ENCODE results near the gene CHRNA9. TPM values are rescaled to one million over a fixed set of nuclear protein-coding genes. Genes with fewer than 3 reads are reported as not detected.
A peak's percentile ranks its signal among the peaks of the same experiment; 100 is the strongest.

CHRNA9 gene
- total RNA-seq, 1 experiment from 2014 or later = 0.15 TPM

DNA sequence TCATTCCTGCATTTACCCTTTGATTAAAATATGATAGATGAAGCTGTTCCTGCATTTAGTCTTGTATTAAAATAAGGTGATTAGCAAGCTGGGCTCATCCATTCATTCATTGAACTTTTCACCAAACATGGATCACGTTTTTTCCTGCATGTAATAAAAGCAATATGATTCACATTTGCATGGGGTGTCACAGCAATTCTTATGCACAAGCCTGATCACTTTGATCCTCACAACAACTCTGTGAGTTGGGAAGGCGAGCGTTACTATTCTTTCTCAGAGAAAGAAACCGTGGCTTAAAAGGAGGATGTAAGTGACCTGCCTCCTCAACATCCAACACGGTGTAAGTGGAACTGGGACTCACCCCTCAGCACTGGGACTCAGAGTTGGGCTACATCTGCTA lies 20.0 kb downstream of the CHRNA9 start:
- H3K9me2 ChIP-seq (replicated peaks; ENCODE audit: insufficient read depth, low read length) = no peaks in the 10 kb centered on the region
- no peaks in the 10 kb centered on the region for H4K20me1 ChIP-seq (ENCODE audit: insufficient read depth, low read depth, low read length)
- no peak overlapping the region for H3K9ac ChIP-seq (ENCODE audit: low read length)
- no peaks in the 10 kb centered on the region for H3K9me3 ChIP-seq (ENCODE audit: low read length)
- no peaks in the 10 kb centered on the region for H3K36me3 ChIP-seq (ENCODE audit: insufficient read depth, low read length)
- H3K27me3 ChIP-seq (ENCODE audit: low read length) = no peaks in the 10 kb centered on the region
- H3K4me3 ChIP-seq (ENCODE audit: low read length) = no peak overlapping the region
- H3K79me2 ChIP-seq (ENCODE audit: low read length) = no peaks in the 10 kb centered on the region
- H3K27ac ChIP-seq (ENCODE audit: low read length) = no peak overlapping the region
- H3K4me2 ChIP-seq (ENCODE audit: low read depth, low read length, poor library complexity, severe bottlenecking) = no peak overlapping the region
- no peak for DNase-seq
- no peaks in the 10 kb centered on the region; the same call in 1 of the 2 replicates for H3K4me1 ChIP-seq (ENCODE audit: low read length)
- H2AFZ ChIP-seq (ENCODE audit: low read length) = no peak overlapping the region

- Histone ChIP-seq H3K4me1 (ENCODE audit: low read length) (no peaks in the 10 kb centered on the region), H3K27ac (ENCODE audit: low read length) (no peak overlapping the region), H2AFZ (ENCODE audit: low read length) (no peak overlapping the region), H3K9me2 (replicated peaks; ENCODE audit: insufficient read depth, low read length) (no peaks in the 10 kb centered on the region), H3K9ac (ENCODE audit: low read length) (no peak overlapping the region), H4K20me1 (ENCODE audit: insufficient read depth, low read depth, low read length) (no peaks in the 10 kb centered on the region), H3K4me2 (ENCODE audit: low read depth, low read length, poor library complexity, severe bottlenecking) (no peak overlapping the region), H3K4me3 (ENCODE audit: low read length) (no peak overlapping the region), H3K36me3 (ENCODE audit: insufficient read depth, low read length) (no peaks in the 10 kb centered on the region), H3K27me3 (ENCODE audit: low read length) (no peaks in the 10 kb centered on the region), H3K79me2 (ENCODE audit: low read length) (no peaks in the 10 kb centered on the region), H3K9me3 (ENCODE audit: low read length) (no peaks in the 10 kb centered on the region)
- DNase-seq = no peak
These were observed 22.6 kb downstream of the CHRNA9 start for GRCh38 chr4:40357738-40358137.

GRCh38 chr4:40361338-40361737 lies 26.2 kb downstream of the CHRNA9 start:
- Histone ChIP-seq H3K27me3 (ENCODE audit: low read length) (no peaks in the 10 kb centered on the region), H3K9ac (ENCODE audit: low read length) (no peak overlapping the region), H3K4me2 (ENCODE audit: low read depth, low read length, poor library complexity, severe bottlenecking) (no peak overlapping the region), H3K9me2 (replicated peaks; ENCODE audit: insufficient read depth, low read length) (no peaks in the 10 kb centered on the region), H3K27ac (ENCODE audit: low read length) (no peak overlapping the region), H3K9me3 (ENCODE audit: low read length) (no peaks in the 10 kb centered on the region), H3K79me2 (ENCODE audit: low read length) (no peaks in the 10 kb centered on the region), H2AFZ (ENCODE audit: low read length) (no peak overlapping the region), H3K4me3 (ENCODE audit: low read length) (no peak overlapping the region), H3K4me1 (ENCODE audit: low read length) (peaks cover 12% of the 10 kb centered on the region), H4K20me1 (ENCODE audit: insufficient read depth, low read depth, low read length) (no peaks in the 10 kb centered on the region), H3K36me3 (ENCODE audit: insufficient read depth, low read length) (no peaks in the 10 kb centered on the region)
- DNase-seq = no peak

- H3K4me3 ChIP-seq (ENCODE audit: low read length) = no peak overlapping the region
- no peaks in the 10 kb centered on the region for H3K36me3 ChIP-seq (ENCODE audit: insufficient read depth, low read length)
- H3K9me3 ChIP-seq (ENCODE audit: low read length) = no peaks in the 10 kb centered on the region
- H3K4me2 ChIP-seq (ENCODE audit: low read depth, low read length, poor library complexity, severe bottlenecking) = no peak overlapping the region
- H3K79me2 ChIP-seq (ENCODE audit: low read length) = no peaks in the 10 kb centered on the region
- H4K20me1 ChIP-seq (ENCODE audit: insufficient read depth, low read depth, low read length) = no peaks in the 10 kb centered on the region
- DNase-seq = no peak
- H2AFZ ChIP-seq (ENCODE audit: low read length) = no peak overlapping the region
- H3K9me2 ChIP-seq (replicated peaks; ENCODE audit: insufficient read depth, low read length) = no peaks in the 10 kb centered on the region
- no peak overlapping the region for H3K9ac ChIP-seq (ENCODE audit: low read length)
- no peak overlapping the region for H3K27ac ChIP-seq (ENCODE audit: low read length)
- H3K27me3 ChIP-seq (ENCODE audit: low read length) = no peaks in the 10 kb centered on the region
- H3K4me1 ChIP-seq (ENCODE audit: low read length) = peaks cover 14% of the 10 kb centered on the region
These were observed 28.3 kb downstream of the CHRNA9 start for GRCh38 chr4:40363382-40363920.

DNA sequence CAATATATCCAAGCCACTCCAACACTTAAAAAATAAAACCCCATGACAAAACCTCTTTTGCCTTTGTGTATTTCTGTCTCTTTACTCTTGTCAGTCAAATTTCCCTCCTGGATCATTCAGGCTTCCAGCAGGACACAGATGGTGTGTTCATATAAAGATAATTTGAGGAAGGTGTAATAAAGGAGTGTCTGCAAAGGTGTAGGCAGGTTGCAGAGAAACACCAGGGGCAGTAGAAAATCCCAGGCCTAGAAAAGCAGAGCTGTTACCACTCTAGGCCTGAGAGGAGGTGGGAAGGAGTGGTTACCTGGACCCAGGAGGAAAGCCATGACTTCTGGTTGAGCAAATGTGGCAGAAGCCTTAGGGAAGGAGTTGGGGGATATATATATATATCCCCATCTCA lies 28.8 kb downstream of the CHRNA9 start:
- Histone ChIP-seq H3K9me2 (replicated peaks; ENCODE audit: insufficient read depth, low read length) (no peaks in the 10 kb centered on the region), H3K79me2 (ENCODE audit: low read length) (no peaks in the 10 kb centered on the region), H3K4me3 (ENCODE audit: low read length) (no peak overlapping the region), H2AFZ (ENCODE audit: low read length) (no peak overlapping the region), H3K27ac (ENCODE audit: low read length) (no peak overlapping the region), H3K9ac (ENCODE audit: low read length) (no peak overlapping the region), H3K4me1 (ENCODE audit: low read length) (peaks cover 14% of the 10 kb centered on the region), H3K27me3 (ENCODE audit: low read length) (no peaks in the 10 kb centered on the region), H3K9me3 (ENCODE audit: low read length) (no peaks in the 10 kb centered on the region), H3K36me3 (ENCODE audit: insufficient read depth, low read length) (no peaks in the 10 kb centered on the region), H4K20me1 (ENCODE audit: insufficient read depth, low read depth, low read length) (no peaks in the 10 kb centered on the region), H3K4me2 (ENCODE audit: low read depth, low read length, poor library complexity, severe bottlenecking) (no peak overlapping the region)
- no peak for DNase-seq

DNA sequence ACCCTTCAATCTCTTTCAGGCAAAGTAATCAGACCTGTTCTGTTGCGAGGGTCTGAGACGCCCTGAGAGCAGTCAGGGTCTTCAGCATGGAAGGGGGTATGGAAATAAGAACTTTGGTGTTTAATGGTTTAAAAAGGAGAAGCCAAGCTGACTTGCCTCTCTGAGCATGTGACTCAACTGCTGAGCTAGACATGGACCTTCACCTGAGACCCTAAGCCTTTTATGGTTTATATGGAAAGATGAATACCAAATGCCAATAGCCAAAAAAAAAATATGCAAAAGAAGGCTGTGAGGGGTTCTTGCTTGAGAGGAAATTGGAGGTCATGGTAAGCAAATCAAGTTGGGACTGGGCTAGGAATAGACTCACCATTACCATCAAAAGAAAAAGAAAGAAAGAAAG lies 30.6 kb downstream of the CHRNA9 start:
- Histone ChIP-seq H3K9ac (ENCODE audit: low read length) (no peak overlapping the region), H3K36me3 (ENCODE audit: insufficient read depth, low read length) (no peaks in the 10 kb centered on the region), H4K20me1 (ENCODE audit: insufficient read depth, low read depth, low read length) (no peaks in the 10 kb centered on the region), H3K9me2 (replicated peaks; ENCODE audit: insufficient read depth, low read length) (no peaks in the 10 kb centered on the region), H3K9me3 (ENCODE audit: low read length) (no peaks in the 10 kb centered on the region), H3K27me3 (ENCODE audit: low read length) (no peaks in the 10 kb centered on the region), H3K4me1 (ENCODE audit: low read length) (peaks cover 22% of the 10 kb centered on the region), H2AFZ (ENCODE audit: low read length) (peak overlapping the region; percentile 24), H3K4me3 (ENCODE audit: low read length) (peak overlapping the region; percentile 17; the same call in 1 of the 2 replicates), H3K27ac (ENCODE audit: low read length) (no peak overlapping the region), H3K79me2 (ENCODE audit: low read length) (no peaks in the 10 kb centered on the region), H3K4me2 (ENCODE audit: low read depth, low read length, poor library complexity, severe bottlenecking) (peak overlapping the region; percentile 38)
- peak; percentile 80 for DNase-seq

DNA sequence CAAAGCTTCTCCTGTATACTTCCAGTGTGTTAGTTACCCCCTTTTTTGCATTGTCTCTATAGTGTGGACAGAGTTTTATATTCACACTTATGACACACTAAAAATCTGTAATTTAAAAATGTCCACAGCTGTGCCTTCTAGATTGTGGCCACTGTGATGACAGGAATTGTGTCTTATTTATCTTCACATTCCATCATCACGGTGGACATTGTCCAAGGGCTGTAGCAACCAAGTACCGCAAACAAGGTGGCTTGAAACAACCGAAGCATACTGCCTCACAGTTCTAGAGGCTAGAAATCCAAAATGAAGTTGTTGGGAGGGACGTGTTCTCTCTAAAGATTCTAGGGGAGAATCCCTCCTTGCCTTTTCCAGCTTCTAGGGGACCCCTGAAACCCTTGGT lies 32.3 kb downstream of the CHRNA9 start:
- DNase-seq = no peak
- Histone ChIP-seq H3K9me2 (replicated peaks; ENCODE audit: insufficient read depth, low read length) (no peaks in the 10 kb centered on the region), H4K20me1 (ENCODE audit: insufficient read depth, low read depth, low read length) (no peaks in the 10 kb centered on the region), H3K79me2 (ENCODE audit: low read length) (no peaks in the 10 kb centered on the region), H3K4me3 (ENCODE audit: low read length) (no peak overlapping the region), H3K27ac (ENCODE audit: low read length) (no peak overlapping the region), H3K4me2 (ENCODE audit: low read depth, low read length, poor library complexity, severe bottlenecking) (no peak overlapping the region), H3K27me3 (ENCODE audit: low read length) (no peaks in the 10 kb centered on the region), H3K4me1 (ENCODE audit: low read length) (peaks cover 24% of the 10 kb centered on the region), H3K9me3 (ENCODE audit: low read length) (no peaks in the 10 kb centered on the region), H2AFZ (ENCODE audit: low read length) (no peak overlapping the region), H3K9ac (ENCODE audit: low read length) (no peak overlapping the region), H3K36me3 (ENCODE audit: insufficient read depth, low read length) (no peaks in the 10 kb centered on the region)

GRCh38 chr4:40369437-40370274 lies 34.5 kb downstream of the CHRNA9 start:
- no peak for DNase-seq
- no peaks in the 10 kb centered on the region for H3K79me2 ChIP-seq (ENCODE audit: low read length)
- H3K9me2 ChIP-seq (replicated peaks; ENCODE audit: insufficient read depth, low read length) = no peaks in the 10 kb centered on the region
- no peaks in the 10 kb centered on the region for H3K9me3 ChIP-seq (ENCODE audit: low read length)
- no peak overlapping the region for H3K9ac ChIP-seq (ENCODE audit: low read length)
- no peaks in the 10 kb centered on the region for H3K27me3 ChIP-seq (ENCODE audit: low read length)
- no peak overlapping the region for H3K27ac ChIP-seq (ENCODE audit: low read length)
- no peaks in the 10 kb centered on the region for H3K36me3 ChIP-seq (ENCODE audit: insufficient read depth, low read length)
- no peak overlapping the region for H3K4me2 ChIP-seq (ENCODE audit: low read depth, low read length, poor library complexity, severe bottlenecking)
- no peak overlapping the region for H2AFZ ChIP-seq (ENCODE audit: low read length)
- H3K4me1 ChIP-seq (ENCODE audit: low read length) = peaks cover 24% of the 10 kb centered on the region
- no peaks in the 10 kb centered on the region for H4K20me1 ChIP-seq (ENCODE audit: insufficient read depth, low read depth, low read length)
- no peak overlapping the region for H3K4me3 ChIP-seq (ENCODE audit: low read length)
